ENCODE data around the gene SPATA33. TPM values are rescaled to one million over a fixed set of nuclear protein-coding genes. Genes with fewer than 3 reads are reported as not detected.

SPATA33 gene
- total and polyA plus RNA-seq, 2 experiments from 2014 or later = 4.4 to 16.8 TPM

- H3K79me2 ChIP-seq = peaks cover 5% of the 10 kb centered on the region
- peaks cover 9% of the 10 kb centered on the region for H4K20me1 ChIP-seq (ENCODE audit: insufficient read depth, poor library complexity, severe bottlenecking)
- H3K36me3 ChIP-seq (replicated peaks; ENCODE audit: insufficient read depth, low read depth) = no peaks in the 10 kb centered on the region
- DNase-seq (ENCODE audit: low spot score) = peak; percentile 100
- no peaks in the 10 kb centered on the region for H3K9me3 ChIP-seq (ENCODE audit: low read depth)
- H2AFZ ChIP-seq = no peak overlapping the region
- no peaks in the 10 kb centered on the region for H3K27me3 ChIP-seq
- H3K4me1 ChIP-seq (ENCODE audit: insufficient read depth) = peaks cover 10% of the 10 kb centered on the region
- 1% methylated on average over 30 of the region's 30 CpGs for WGBS (ENCODE audit: low lambda C conversion rate, missing lambda C conversion rate)
- H3K27ac ChIP-seq = peak overlapping the region; percentile 95
- H3K4me3 ChIP-seq = peak overlapping the region; percentile 38
- TF ChIP-seq CTCF (IDR thresholded peaks at IDR 0.05; ENCODE audit: poor library complexity) (peak; percentile 74), EZH2phosphoT487 (IDR thresholded peaks at IDR 0.05; ENCODE audit: low read depth, severe bottlenecking, unreplicated experiment) (no peak)
- H3K9me2 ChIP-seq (replicated peaks; ENCODE audit: insufficient read depth) = no peaks in the 10 kb centered on the region
- peak overlapping the region; percentile 90 for H3K4me2 ChIP-seq
These were observed 42.5 kb downstream of the SPATA33 start for GRCh38 chr16:89700100-89700648.

- TF ChIP-seq EZH2phosphoT487 (IDR thresholded peaks at IDR 0.05; ENCODE audit: low read depth, severe bottlenecking, unreplicated experiment) (no peak), EZH2 (IDR thresholded peaks at IDR 0.05; ENCODE audit: borderline replicate concordance) (no peak), CTCF (IDR thresholded peaks at IDR 0.05; ENCODE audit: poor library complexity) (peak; percentile 31)
- Histone ChIP-seq H3K9me2 (replicated peaks; ENCODE audit: insufficient read depth) (no peaks in the 10 kb centered on the region), H3K9me3 (ENCODE audit: low read depth) (no peaks in the 10 kb centered on the region), H4K20me1 (ENCODE audit: insufficient read depth, poor library complexity, severe bottlenecking) (peaks cover 9% of the 10 kb centered on the region), H3K4me1 (ENCODE audit: insufficient read depth) (peaks cover 10% of the 10 kb centered on the region), H3K27me3 (no peaks in the 10 kb centered on the region), H3K36me3 (replicated peaks; ENCODE audit: insufficient read depth, low read depth) (no peaks in the 10 kb centered on the region), H3K27ac (peak overlapping the region; percentile 95), H3K4me2 (peak overlapping the region; percentile 90), H3K4me3 (peak overlapping the region; percentile 38), H3K79me2 (peaks cover 5% of the 10 kb centered on the region), H2AFZ (peak overlapping the region; percentile 46)
- DNase-seq (ENCODE audit: low spot score) = peak; percentile 93
- WGBS (ENCODE audit: low lambda C conversion rate, missing lambda C conversion rate) = 3% methylated on average over 65 of the region's 78 CpGs
These were observed 43.2 kb downstream of the SPATA33 start for GRCh38 chr16:89700649-89701424.

GRCh38 chr16:89701425-89702406 lies 44.1 kb downstream of the SPATA33 start, which contains the start of gene SPATA2L:
TSS of gene SPATA2L (minus strand) at chr16:89701705. CDS start at chr16:89701232, 473 bp downstream.
- peaks cover 9% of the 10 kb centered on the region for H4K20me1 ChIP-seq (ENCODE audit: insufficient read depth, poor library complexity, severe bottlenecking)
- WGBS (ENCODE audit: low lambda C conversion rate, missing lambda C conversion rate) = 1% methylated on average over 65 of the region's 97 CpGs
- H3K9me3 ChIP-seq (ENCODE audit: low read depth) = no peaks in the 10 kb centered on the region
- H3K4me2 ChIP-seq = peak within 1 kb of the TSS; percentile 90
- peaks cover 5% of the 10 kb centered on the region for H3K79me2 ChIP-seq
- TF ChIP-seq EZH2 (IDR thresholded peaks at IDR 0.05; ENCODE audit: borderline replicate concordance) = no peak
- no peak for TF ChIP-seq EZH2phosphoT487 (IDR thresholded peaks at IDR 0.05; ENCODE audit: low read depth, severe bottlenecking, unreplicated experiment)
- TF ChIP-seq CTCF (IDR thresholded peaks at IDR 0.05; ENCODE audit: poor library complexity) = peak; percentile 34
- no peaks in the 10 kb centered on the region for H3K9me2 ChIP-seq (replicated peaks; ENCODE audit: insufficient read depth)
- H3K36me3 ChIP-seq (replicated peaks; ENCODE audit: insufficient read depth, low read depth) = no peaks in the 10 kb centered on the region
- peak; percentile 97 for DNase-seq (ENCODE audit: low spot score)
- H3K27ac ChIP-seq = peak within 1 kb of the TSS; percentile 95
- H3K27me3 ChIP-seq = no peaks in the 10 kb centered on the region
- H3K4me1 ChIP-seq (ENCODE audit: insufficient read depth) = peaks cover 10% of the 10 kb centered on the region
- peak within 1 kb of the TSS; percentile 38 for H3K4me3 ChIP-seq
- H2AFZ ChIP-seq = peak within 1 kb of the TSS; percentile 49

Measured in hepatocyte (in vitro differentiated cells).